Gastroesophageal sphincter (tissue), 4 donors: Measurements from ENCODE around the gene ELOVL6. TPM values are rescaled to one million over a fixed set of nuclear protein-coding genes. Genes with fewer than 3 reads are reported as not detected.

Experiments used
- ATAC-seq: fragments of 150-250 bp; one replicate; pipeline ENCODE4 v1.9.1; 2016; ENCODE audit warnings: mild to moderate bottlenecking, moderate library complexity
- H3K27ac ChIP-seq, 4 donors: fragments of 200-600 bp; sonication (generic) in 3 of 4; 1 replicate in 3 of 4; 2 replicates in 1 of 4; pipeline ENCODE4 v1.5.1; 2016 to 2019
- H3K27me3 ChIP-seq: fragments of 200-600 bp; sonication (generic); one replicate; pipeline ENCODE4 v1.5.1; 2019
- H3K36me3 ChIP-seq, 2 donors: fragments of 200-600 bp; sonication (generic); one replicate each; pipeline ENCODE4 v1.5.1; 2019; ENCODE audit warnings: control low read depth in 1 of 2
- H3K4me1 ChIP-seq, 3 donors: fragments of 200-600 bp; sonication (generic); 1 replicate in 2 of 3; 2 replicates in 1 of 3; pipeline ENCODE4 v1.5.1; 2016 to 2019; ENCODE audit warnings: control low read depth in 2 of 3
- H3K4me3 ChIP-seq, 2 donors: fragments of 200-600 bp; sonication (generic); one replicate each; pipeline ENCODE4 v1.5.1; 2019; ENCODE audit warnings: mild to moderate bottlenecking in 1 of 2, moderate library complexity in 1 of 2
- H3K9me3 ChIP-seq, 3 donors: fragments of 200-600 bp; sonication (generic); one replicate each; pipeline ENCODE4 v1.5.1; 2017 to 2019; ENCODE audit warnings: control low read depth in 2 of 3
- CTCF ChIP-seq, 4 experiments: fragments of 200-600 bp in 2 of 4; fragments of 450-650 bp in 2 of 4; sonication (generic) in 1 of 4; IDR thresholded peaks; one replicate each; pipeline ENCODE4 v1.5.1; 2017 to 2019; ENCODE audit warnings: antibody characterized with exemption in 4 of 4, mild to moderate bottlenecking in 2 of 4, moderate library complexity in 2 of 4
- EP300 ChIP-seq: sonication (generic); formaldehyde crosslinking; IDR thresholded peaks from one replicate; pipeline ENCODE4 v1.6.1; 2017; ENCODE audit warnings: antibody characterized with exemption, mild to moderate bottlenecking
- POLR2A ChIP-seq, 2 donors: fragments of 450-650 bp; IDR thresholded peaks; one replicate each; pipeline ENCODE4 v1.6.1; 2017; ENCODE audit warnings: antibody characterized with exemption in 2 of 2, mild to moderate bottlenecking in 2 of 2, moderate library complexity in 1 of 2
- POLR2AphosphoS5 ChIP-seq: sonication (generic); formaldehyde crosslinking; IDR thresholded peaks from one replicate; pipeline ENCODE4 v1.6.1; 2017; ENCODE audit warnings: antibody characterized with exemption
- WGBS, 2 donors: methylation state at CpG; one replicate each; pipeline ENCODE4 v1.1.5; 2018; ENCODE audit warnings: low coverage in 1 of 2; 5-methylcytosine and 5-hydroxymethylcytosine counted together
- total RNA-seq, 4 donors: library from RNA; depleted of rRNA; stranded (reverse); fragments of >200 nt; gene quantifications; one replicate each; pipeline ENCODE4 v1.1.0, GENCODE V29; 2016

Gene ELOVL6
- total RNA-seq, 4 donors from 2014 or later: 2.7 to 6.0 (median 3.5) TPM

- Histone ChIP-seq H3K27ac (no peak overlapping the region), H3K4me3 (no peak overlapping the region), H3K9me3 (no peaks in the 10 kb centered on the region), H3K36me3 (no peaks in the 10 kb centered on the region), H3K4me1 (peaks cover 0 to 11% (median 0%) of the 10 kb centered on the region in 3 donors), H3K27me3 (no peaks in the 10 kb centered on the region)
- no peak for ATAC-seq
- no peak for TF ChIP-seq EP300
- no peak for TF ChIP-seq POLR2A (IDR thresholded peaks at IDR 0.05)
- TF ChIP-seq CTCF (IDR thresholded peaks at IDR 0.05): no peak
- TF ChIP-seq POLR2AphosphoS5: no peak
- 65 to 70% methylated on average over 4 of the region's 4 CpGs for WGBS, 2 donors
Measured at GRCh38 chr4:110092646-110093045, 105.8 kb downstream of the ELOVL6 start.

- WGBS, 2 donors: 58 to 79% methylated on average over 5 to 6 of the region's 6 CpGs
- no peak overlapping the region for H3K4me3 ChIP-seq
- no peak for TF ChIP-seq EP300
- TF ChIP-seq POLR2AphosphoS5: no peak
- TF ChIP-seq POLR2A (IDR thresholded peaks at IDR 0.05): no peak
- TF ChIP-seq CTCF (IDR thresholded peaks at IDR 0.05): no peak
- H3K27ac ChIP-seq: no peak overlapping the region
- no peak for ATAC-seq
- no peaks in the 10 kb centered on the region for H3K9me3 ChIP-seq
- peaks cover 0 to 20% (median 0%) of the 10 kb centered on the region in 3 donors for H3K4me1 ChIP-seq
- H3K36me3 ChIP-seq: no peaks in the 10 kb centered on the region
- no peaks in the 10 kb centered on the region for H3K27me3 ChIP-seq
Measured at GRCh38 chr4:110091434-110092140, 106.8 kb downstream of the ELOVL6 start.

- Histone ChIP-seq H3K27ac (no peak overlapping the region), H3K4me1 (peaks cover 0 to 11% (median 0%) of the 10 kb centered on the region in 3 donors), H3K27me3 (no peaks in the 10 kb centered on the region), H3K9me3 (no peaks in the 10 kb centered on the region), H3K4me3 (no peak overlapping the region), H3K36me3 (no peaks in the 10 kb centered on the region)
- WGBS, 2 donors: 74 to 77% methylated on average over 4 of the region's 4 CpGs
- TF ChIP-seq CTCF (IDR thresholded peaks at IDR 0.05): no peak
- no peak for TF ChIP-seq POLR2AphosphoS5
- no peak for TF ChIP-seq EP300
- TF ChIP-seq POLR2A (IDR thresholded peaks at IDR 0.05): no peak
- no peak for ATAC-seq
Measured at GRCh38 chr4:110088670-110089069, 109.7 kb downstream of the ELOVL6 start.

- no peak for ATAC-seq
- H3K4me3 ChIP-seq: no peak overlapping the region
- H3K36me3 ChIP-seq: no peaks in the 10 kb centered on the region
- H3K27ac ChIP-seq: no peak overlapping the region
- 37 to 53% methylated on average over 4 of the region's 4 CpGs for WGBS, 2 donors
- H3K27me3 ChIP-seq: no peaks in the 10 kb centered on the region
- H3K9me3 ChIP-seq: no peaks in the 10 kb centered on the region
- peaks cover 0 to 11% (median 0%) of the 10 kb centered on the region in 3 donors for H3K4me1 ChIP-seq
- TF ChIP-seq POLR2AphosphoS5: no peak
- no peak for TF ChIP-seq CTCF (IDR thresholded peaks at IDR 0.05)
- TF ChIP-seq EP300: no peak
- TF ChIP-seq POLR2A (IDR thresholded peaks at IDR 0.05): no peak
Measured at GRCh38 chr4:110087070-110087708, 111.2 kb downstream of the ELOVL6 start.

GRCh38 chr4:110085131-110085530 lies 113.3 kb downstream of the ELOVL6 start:
- no peak overlapping the region for H3K4me3 ChIP-seq
- H3K27me3 ChIP-seq: no peaks in the 10 kb centered on the region
- TF ChIP-seq EP300 (no peak), POLR2A (IDR thresholded peaks at IDR 0.05) (no peak), CTCF (IDR thresholded peaks at IDR 0.05) (no peak), POLR2AphosphoS5 (no peak)
- H3K4me1 ChIP-seq: peaks cover 0 to 11% (median 0%) of the 10 kb centered on the region in 3 donors
- no peak overlapping the region for H3K27ac ChIP-seq
- 67 to 82% methylated on average over 1 of the region's 1 CpG for WGBS, 2 donors
- no peaks in the 10 kb centered on the region for H3K36me3 ChIP-seq
- ATAC-seq: no peak
- H3K9me3 ChIP-seq: no peaks in the 10 kb centered on the region
